NT2/D1 (cell line): Measurements from ENCODE around the gene ZNF774.

Source experiments
- DNase-seq: peaks from one replicate; pipeline ENCODE4 v3.0.0-alpha.2; 2011; ENCODE audit warnings: low read depth, low spot score
- H3K27me3 ChIP-seq: 2 replicates; pipeline ENCODE4 v1.6.0; 2011; ENCODE audit warnings: mild to moderate bottlenecking; ENCODE audit not compliant: insufficient read length, insufficient read depth
- H3K36me3 ChIP-seq: 2 replicates; pipeline ENCODE4 v1.6.1; 2011; ENCODE audit warnings: mild to moderate bottlenecking, low read length, mixed read lengths; ENCODE audit not compliant: insufficient read depth, insufficient read length
- H3K4me1 ChIP-seq: 2 replicates; pipeline ENCODE4 v1.5.1; 2011; ENCODE audit not compliant: insufficient read depth, insufficient read length
- H3K4me3 ChIP-seq: 2 replicates; pipeline ENCODE4 v1.5.1; 2011; ENCODE audit warnings: low read depth; ENCODE audit not compliant: insufficient read length
- H3K9ac ChIP-seq: 2 replicates; pipeline ENCODE4 v1.6.0; 2011; ENCODE audit warnings: low read depth; ENCODE audit not compliant: insufficient read length
- H3K9me3 ChIP-seq: 2 replicates; pipeline ENCODE4 v1.5.1; 2011; ENCODE audit warnings: mild to moderate bottlenecking, low read length; ENCODE audit not compliant: insufficient read depth
- SUZ12 ChIP-seq: IDR thresholded peaks from 2 replicates; pipeline ENCODE4 v1.6.1; 2011; ENCODE audit not compliant: insufficient read length, insufficient read depth; ENCODE audit errors: extremely low read depth
- YY1 ChIP-seq: IDR thresholded peaks from 2 replicates; pipeline ENCODE4 v1.6.1; 2011; ENCODE audit not compliant: insufficient read length, insufficient read depth
- ZNF274 ChIP-seq: IDR thresholded peaks from 2 replicates; pipeline ENCODE4 v1.6.1; 2011; ENCODE audit warnings: mild to moderate bottlenecking, low read depth, low read length

Gene ZNF774

DNA sequence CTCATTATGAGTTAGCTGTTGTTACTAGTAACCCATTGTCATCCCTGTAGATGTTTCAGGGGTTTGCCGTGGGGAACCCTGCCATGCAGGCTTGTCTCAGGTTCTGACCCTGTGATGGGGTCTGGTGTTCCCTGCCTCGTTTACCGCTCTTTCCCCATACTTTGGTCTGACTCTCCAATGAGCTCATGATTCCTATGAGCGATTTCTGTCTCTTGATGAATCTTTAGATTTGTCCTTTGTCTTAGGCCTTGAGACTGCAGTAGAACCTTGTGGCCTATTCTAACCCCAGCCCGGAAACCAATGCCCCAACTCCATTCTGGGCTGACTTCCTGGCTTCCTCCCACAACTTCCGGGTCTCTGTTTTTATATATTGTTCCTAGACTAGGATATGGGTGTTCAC, 24.7 kb downstream of the ZNF774 start:
- Histone ChIP-seq H3K9me3 (peaks cover 16% of the 10 kb centered on the region), H3K9ac (no peak overlapping the region), H3K27me3 (no peaks in the 10 kb centered on the region), H3K4me1 (no peaks in the 10 kb centered on the region), H3K4me3 (no peak overlapping the region), H3K36me3 (no peaks in the 10 kb centered on the region)
- no peak for TF ChIP-seq ZNF274
- no peak for TF ChIP-seq YY1
- TF ChIP-seq SUZ12 = no peak
- DNase-seq = no peak

DNA sequence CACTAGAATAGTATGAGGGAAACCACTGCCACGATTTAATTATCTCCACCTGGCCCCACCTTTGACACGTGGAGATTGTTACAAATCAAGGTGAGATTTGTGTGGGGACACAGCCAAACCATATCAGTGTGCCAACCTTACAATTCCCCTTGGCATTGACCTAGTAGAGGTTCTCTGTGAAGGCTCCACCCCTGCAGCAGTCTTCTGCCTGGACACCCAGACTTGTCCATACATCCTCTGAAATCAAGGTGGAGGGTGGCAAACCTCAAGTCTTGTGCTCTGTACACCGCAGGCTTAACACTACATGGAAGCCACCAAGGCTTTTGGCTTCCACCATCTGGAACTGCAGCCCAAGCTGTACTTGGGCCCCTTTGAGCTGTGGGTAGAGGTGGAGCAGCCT, 27.2 kb downstream of the ZNF774 start:
- H3K9me3 ChIP-seq = peaks cover 16% of the 10 kb centered on the region
- no peak overlapping the region for H3K4me3 ChIP-seq
- no peak for DNase-seq
- no peaks in the 10 kb centered on the region for H3K27me3 ChIP-seq
- H3K4me1 ChIP-seq = no peaks in the 10 kb centered on the region
- TF ChIP-seq ZNF274 = no peak
- no peak for TF ChIP-seq SUZ12
- TF ChIP-seq YY1 = no peak
- no peaks in the 10 kb centered on the region for H3K36me3 ChIP-seq
- no peak overlapping the region for H3K9ac ChIP-seq

DNA sequence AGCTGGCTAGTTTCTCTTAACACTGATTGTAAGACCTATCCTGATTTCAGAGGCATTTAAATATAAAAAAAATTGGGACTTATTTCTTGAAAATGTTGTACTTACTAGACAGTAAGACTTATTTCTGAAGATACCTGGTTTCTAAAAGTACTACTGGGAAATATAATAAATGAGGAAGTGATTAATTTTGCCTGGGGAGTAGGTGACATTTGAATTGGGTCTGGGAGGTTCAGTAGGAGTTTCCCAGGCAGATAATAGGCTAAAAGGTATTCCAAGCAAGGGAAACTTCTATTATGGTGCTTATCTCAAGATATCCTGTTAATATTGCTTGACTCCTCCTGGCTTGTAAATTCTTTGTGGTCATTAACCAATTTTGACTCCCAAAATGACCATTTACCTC, 29.4 kb downstream of the ZNF774 start:
- DNase-seq = no peak
- H3K4me1 ChIP-seq = no peaks in the 10 kb centered on the region
- H3K9me3 ChIP-seq = peaks cover 16% of the 10 kb centered on the region
- H3K9ac ChIP-seq = no peak overlapping the region
- no peak overlapping the region for H3K4me3 ChIP-seq
- no peak for TF ChIP-seq SUZ12
- no peak for TF ChIP-seq ZNF274
- no peak for TF ChIP-seq YY1
- no peaks in the 10 kb centered on the region for H3K36me3 ChIP-seq
- no peaks in the 10 kb centered on the region for H3K27me3 ChIP-seq

DNA sequence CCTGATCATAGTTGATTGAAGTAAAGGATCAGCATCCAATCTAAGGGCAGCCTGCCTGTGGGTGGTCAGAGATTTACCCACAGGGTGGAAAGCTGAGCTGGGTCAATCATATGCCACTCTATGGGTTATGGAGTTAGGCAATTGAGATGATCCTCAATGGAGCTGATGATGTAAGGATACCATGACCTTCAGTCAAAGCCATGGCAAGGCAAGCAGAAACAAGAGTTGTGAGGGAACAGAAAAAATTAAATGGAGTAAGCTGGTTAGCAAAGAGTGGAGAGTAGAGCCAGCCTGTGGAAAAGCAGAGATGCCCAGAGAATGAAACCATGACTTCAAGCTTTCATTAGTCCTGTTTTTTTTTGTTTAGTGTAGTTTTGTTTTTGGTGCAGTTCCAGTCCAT, 30.2 kb downstream of the ZNF774 start:
- Histone ChIP-seq H3K4me1 (no peaks in the 10 kb centered on the region), H3K4me3 (no peak overlapping the region), H3K36me3 (no peaks in the 10 kb centered on the region), H3K9ac (no peak overlapping the region), H3K9me3 (peaks cover 16% of the 10 kb centered on the region), H3K27me3 (no peaks in the 10 kb centered on the region)
- TF ChIP-seq SUZ12 (no peak), YY1 (no peak), ZNF274 (no peak)
- DNase-seq = no peak

DNA sequence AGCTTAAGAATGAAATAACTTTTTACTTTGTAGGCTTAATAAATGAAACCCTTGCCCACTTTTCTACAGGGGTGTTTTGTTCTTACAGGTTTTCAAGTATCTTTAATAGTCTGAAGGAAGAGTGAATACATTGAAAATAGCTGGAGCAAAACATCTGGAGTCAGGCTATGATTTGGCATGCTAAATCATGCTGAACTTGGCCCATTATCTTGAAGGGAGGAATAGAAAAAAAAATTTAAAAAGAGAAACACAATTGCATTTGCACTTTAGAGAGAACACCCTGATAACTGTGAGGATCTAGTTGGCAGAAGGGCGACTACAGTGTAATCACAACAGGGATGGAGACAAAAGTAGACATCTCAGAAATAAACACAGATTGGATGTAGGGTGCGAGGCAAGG, 34.1 kb downstream of the ZNF774 start:
- DNase-seq = no peak
- H3K36me3 ChIP-seq = peaks cover 11% of the 10 kb centered on the region
- H3K9me3 ChIP-seq = no peaks in the 10 kb centered on the region
- TF ChIP-seq SUZ12 = no peak
- no peak for TF ChIP-seq ZNF274
- no peak for TF ChIP-seq YY1
- H3K4me1 ChIP-seq = no peaks in the 10 kb centered on the region
- H3K9ac ChIP-seq = peak overlapping the region; percentile 58
- no peak overlapping the region for H3K4me3 ChIP-seq
- H3K27me3 ChIP-seq = no peaks in the 10 kb centered on the region

DNA sequence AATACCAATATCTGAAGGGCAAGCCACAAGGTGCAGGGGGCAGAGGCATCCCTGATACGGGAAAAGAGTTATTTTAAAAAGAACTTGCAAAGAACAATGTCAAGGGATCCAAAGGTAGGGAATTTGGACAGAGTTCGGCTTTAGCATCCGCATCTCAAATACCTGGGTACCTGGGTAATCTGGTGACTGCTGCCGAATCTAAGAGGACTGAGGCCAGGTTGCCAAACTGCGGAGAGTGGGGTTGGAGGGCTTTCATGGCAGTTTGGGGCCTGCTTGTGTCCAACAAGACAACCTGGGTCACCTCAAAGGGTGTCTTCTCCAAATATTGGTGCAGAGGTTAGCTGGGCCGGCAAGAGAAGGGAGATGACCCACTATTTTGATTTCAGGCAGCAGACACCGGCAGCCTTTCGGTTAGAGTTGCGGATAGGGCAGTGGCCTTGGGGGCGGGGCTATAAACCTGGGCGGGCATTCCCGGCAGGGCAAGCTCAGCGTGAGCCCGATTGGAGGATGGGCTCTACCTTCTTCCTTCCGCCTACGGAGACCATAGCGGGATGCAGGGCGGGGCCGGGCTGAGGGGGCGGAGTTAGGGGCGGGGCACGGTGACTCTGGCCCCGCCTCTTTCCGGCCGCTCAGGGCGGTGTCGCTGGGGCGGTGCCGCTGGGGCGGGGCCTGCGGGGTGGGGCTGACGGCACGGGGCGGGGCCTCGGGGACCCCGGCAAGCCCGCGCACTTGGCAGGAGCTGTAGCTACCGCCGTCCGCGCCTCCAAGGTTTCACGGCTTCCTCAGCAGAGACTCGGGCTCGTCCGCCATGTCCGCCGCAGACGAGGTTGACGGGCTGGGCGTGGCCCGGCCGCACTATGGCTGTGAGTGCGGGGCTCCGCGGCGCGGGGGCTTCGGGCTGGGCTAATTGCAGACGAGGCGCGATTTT, 35.7 kb downstream of the ZNF774 start, which contains the start of gene IQGAP1:
IQGAP1 (plus strand) TSS at position 709 of the 928 bp plus-strand sequence; CDS start at position 809, 100 bp downstream.
- no peak for TF ChIP-seq ZNF274
- H3K9ac ChIP-seq = peak within 1 kb of the TSS; percentile 93
- no peaks in the 10 kb centered on the region for H3K27me3 ChIP-seq
- H3K4me3 ChIP-seq = peak within 1 kb of the TSS; percentile 91
- H3K4me1 ChIP-seq = no peaks in the 10 kb centered on the region
- H3K9me3 ChIP-seq = no peaks in the 10 kb centered on the region
- DNase-seq = peak; percentile 95
- peaks cover 23% of the 10 kb centered on the region for H3K36me3 ChIP-seq

DNA sequence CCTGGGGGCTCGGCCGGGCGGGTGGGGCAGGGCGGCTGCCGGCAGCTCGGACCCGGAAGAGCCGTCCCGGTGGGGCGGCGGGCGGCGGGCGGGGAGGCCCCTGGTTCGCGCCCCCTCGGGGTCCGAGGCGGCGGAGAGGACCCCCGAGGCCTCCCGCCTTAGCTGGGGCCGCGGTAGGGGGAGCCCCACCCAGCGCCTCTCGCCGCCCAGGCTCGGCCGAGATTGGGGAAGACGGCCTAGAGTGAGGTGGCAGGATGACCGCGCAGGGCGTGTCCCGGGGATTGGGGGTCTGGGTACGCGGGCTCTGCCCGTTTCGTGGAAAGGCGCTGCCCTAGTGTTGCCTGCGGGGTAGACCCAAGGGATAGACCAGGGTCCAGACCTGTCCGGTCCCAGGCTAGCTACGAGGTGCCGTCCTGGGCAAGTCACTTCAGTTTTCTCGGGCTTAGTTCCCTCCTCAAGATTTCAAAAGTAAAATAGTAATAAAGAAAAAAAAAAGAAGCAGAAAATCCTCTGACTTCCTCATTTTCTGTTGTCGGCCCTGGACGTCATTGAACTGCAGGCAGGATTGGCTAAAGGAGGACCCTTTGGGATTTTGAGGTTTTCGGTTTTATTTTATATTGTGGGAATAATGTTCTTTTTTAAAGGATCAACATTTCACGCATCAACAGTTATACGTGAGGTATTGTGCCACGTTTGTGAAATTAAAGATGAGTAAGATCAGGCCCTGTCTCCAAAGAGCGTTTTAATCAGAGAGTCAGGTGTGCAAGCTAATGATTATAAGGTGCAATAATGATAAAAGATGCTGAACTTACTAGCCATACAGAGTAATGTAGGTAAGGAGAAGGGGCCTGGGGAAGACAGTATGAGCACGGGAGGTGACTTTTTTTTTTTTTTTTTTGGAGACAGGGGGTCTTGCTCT, 36.6 kb downstream of the ZNF774 start:
- H3K4me1 ChIP-seq = no peaks in the 10 kb centered on the region

More for the DNA sequence above, 36.6 kb downstream of the ZNF774 start:
- Histone ChIP-seq H3K4me3 (peak overlapping the region; percentile 91), H3K27me3 (no peaks in the 10 kb centered on the region), H3K9ac (peak overlapping the region; percentile 93), H3K9me3 (no peaks in the 10 kb centered on the region), H3K36me3 (peaks cover 23% of the 10 kb centered on the region)
- DNase-seq = no peak
- TF ChIP-seq YY1 (no peak), ZNF274 (no peak), SUZ12 (no peak)
